HG03039 (cell line): Measurements from ENCODE around the gene SORL1.
"Not testable (repeated sequence)": the region's sequence is repeated elsewhere in the genome, so short reads cannot be mapped to it uniquely, and the experiment has no call there.

ENCODE experiments used
- ATAC-seq: cut with Tn5 transposase; IDR thresholded peaks from one replicate; pipeline ENCODE4 v1.9.1; 2021; ENCODE audit warnings: mild to moderate bottlenecking, moderate library complexity; ENCODE audit not compliant: unreplicated experiment

The SORL1 gene

DNA sequence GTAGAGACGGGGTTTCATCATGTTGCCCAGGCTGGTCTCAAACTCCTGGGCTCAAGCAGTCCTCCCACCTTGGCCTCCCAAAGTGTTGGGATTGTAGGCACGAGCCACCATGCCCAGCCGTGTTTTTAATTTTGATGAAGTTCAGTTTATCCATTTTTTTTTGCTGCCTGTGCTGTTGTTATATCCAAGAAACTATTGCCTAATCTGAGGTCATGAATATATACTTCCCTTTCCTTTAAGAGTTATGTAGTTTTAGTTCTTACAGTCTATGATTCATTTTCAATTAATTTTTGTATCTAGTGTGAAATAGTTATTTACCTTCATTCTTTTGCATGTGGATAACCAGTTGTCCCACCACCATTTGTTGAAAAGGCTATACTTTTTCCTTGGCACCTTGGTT, 50.9 kb downstream of the SORL1 start:
- ATAC-seq = no peak

DNA sequence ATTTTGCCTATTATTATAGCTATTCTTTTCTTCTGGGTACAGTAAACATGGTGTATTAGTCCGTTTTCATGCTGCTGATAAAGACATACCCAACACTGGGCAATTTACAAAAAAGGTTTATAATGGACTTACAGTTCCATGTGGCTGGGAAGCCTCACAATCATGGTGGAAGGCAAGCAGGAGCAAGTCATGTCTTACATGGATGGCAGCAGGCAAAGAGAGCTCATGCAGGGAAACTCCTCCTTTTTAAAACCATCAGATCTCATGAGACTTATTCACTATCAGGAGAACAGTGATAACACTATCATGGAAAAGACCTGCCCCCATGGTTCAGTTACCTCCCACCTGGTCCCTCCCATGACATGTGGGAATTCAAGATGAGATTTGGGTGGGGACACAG, 54.1 kb downstream of the SORL1 start:
- not testable (repeated sequence) for ATAC-seq

DNA sequence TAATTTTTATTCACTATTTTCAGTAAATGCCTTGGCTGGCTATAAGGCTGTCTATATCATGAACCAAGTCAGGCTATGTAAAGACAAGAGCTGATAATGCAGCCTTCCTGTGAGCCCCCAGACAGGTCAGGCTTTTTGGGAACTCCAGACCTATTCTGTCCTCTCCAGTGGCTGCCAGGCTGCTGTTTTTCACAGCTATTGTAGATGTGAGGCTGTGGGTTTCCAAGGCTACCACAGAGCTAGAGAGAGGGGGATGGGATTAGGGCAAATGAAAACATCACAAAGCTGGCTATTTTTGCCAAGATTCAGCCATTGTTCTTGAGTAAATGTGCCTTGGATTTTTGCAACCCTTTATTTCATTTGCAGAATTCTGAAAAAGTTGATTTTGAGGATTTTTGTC, 56.3 kb downstream of the SORL1 start:
- no peak for ATAC-seq

DNA sequence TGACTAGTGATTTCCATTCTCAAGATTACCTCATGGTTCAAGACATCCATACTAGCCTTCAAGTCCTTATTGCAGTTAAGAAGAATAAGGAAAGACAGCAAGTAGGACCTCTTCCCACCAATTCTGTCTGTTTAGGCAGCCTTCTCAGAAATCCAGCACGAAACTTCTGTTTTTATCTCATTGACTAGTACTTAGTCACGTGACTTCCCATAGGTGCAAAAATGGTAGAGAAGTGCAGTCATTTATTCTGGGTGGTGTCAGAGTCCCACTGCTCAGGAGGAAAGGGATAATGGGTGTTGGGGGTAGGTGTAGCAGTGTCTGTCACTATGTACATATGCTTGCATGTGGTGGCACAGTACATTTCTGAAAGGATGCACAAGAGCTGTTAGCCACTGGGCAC, 58.3 kb downstream of the SORL1 start:
- ATAC-seq = no peak

DNA sequence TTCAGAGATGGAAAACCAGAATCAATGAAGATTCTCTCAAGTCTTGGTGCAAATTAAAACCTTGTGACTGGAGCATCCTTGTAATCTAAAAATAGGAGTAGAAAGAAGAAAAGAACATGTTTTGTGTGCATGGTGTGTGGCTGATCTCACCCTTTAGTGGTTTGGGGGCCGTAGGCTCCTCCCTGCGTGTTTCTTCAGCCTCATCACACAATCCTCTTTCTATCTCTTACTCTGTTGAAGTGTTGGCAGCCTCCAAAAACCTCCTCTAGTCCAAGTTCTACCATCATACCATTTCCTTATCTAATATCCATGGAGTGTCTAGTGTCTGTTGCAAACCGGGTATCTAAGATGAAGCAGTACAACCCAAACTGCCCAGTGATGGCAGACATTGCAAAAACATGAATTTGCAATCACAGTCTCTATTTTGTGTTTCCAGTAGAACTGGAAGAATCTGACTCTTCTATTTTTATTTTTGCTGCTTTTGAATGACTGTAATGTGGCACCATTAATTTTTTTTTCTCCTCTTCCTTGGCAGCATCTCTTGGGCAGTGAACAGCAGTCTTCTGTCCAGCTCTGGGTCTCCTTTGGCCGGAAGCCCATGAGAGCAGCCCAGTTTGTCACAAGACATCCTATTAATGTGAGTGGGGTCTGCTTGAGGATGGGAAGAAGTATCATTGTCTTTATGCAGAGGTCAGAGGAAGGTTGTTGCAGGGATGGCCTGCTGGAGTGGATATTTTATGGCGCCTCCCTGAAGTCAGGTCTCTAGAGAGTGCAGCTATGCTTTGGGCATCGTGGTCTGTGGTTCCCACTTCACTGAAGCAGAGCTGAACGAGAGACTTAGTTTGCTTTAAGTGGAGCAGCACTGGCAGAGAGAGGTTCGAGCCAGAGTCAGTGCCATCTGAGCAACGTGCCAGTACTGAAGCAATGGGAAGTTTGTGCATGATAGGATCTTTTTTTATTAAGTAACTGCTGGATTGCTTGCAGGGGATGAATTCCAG, 60.7 kb downstream of the SORL1 start:
- no peak for ATAC-seq

DNA sequence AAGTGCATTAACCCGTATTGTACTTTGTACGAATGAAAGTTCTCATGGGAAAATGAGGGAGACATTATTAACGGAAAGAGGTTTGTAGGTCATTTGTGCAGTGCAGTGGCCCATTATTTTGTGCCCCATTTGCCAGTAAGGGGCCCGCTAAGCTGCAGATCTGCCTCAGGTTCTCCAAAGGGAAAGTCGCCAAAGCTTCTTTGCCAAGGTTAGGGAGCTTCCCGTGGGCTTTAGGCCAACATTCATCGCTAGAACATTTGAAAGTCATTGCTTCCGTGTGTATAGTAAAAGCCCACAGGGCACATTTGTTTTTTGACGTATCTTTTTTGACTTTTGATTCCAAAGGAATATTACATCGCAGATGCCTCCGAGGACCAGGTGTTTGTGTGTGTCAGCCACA, 61.7 kb downstream of the SORL1 start:
- ATAC-seq = no peak

DNA sequence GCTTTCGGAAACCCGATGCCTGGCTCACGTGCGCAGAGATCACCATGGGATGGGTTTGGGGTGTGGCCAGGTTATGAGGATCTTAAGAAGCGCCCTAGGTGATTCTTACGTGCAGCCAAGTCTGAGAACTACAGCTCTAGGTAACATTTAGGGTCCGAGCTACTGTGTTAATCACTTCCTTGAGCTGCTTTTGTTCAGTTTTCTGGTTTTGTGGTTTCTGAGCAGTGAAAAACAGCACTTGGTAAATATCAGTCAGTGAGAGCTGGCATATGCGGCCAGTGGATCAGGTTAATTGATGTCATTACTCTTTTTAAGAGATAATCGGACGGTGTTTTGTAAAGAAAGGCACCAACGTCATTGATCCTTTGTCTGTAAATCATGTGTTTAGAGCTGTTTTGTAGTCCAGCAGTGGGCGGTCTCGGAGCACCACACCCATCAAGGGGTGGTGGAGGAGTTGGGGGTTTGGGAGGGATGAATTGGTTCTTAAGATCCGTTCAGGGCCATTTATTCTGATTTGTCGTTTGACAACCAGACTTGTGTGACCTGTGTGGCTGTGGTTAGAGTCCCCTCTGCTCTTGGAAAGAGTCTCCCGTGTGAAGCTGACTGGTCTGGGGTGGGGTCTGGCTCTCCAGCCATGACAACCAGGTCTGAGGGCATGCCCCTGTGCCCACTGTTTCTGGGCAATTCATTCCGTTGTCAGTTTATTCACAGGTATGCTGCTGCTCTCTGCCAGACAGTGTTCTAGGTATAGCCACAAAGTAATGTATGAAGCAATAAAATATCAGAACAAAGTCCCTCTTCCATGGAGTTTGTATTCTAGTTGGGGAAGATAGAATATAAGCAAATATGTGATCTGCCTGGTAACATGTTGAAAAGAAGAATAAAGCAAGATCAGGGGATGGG, 62.6 kb downstream of the SORL1 start:
- ATAC-seq = no peak

DNA sequence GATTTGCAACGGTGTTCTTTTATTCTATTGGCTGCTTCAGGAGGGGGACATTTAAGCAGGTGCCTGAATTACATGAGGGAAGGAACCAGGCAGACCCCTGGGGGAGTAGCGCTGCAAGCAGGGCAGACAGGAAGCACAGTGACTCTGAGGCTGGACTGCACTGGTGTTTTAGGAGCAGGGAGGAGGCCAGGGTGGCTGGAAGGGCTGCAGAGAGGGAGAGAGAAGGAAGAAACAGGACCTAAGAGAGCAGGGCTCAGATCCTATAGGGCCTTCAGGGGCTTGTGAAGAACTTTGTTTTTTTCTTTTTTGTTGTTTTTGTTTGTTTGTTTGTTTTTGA, 63.2 kb downstream of the SORL1 start:
- ATAC-seq = no peak

DNA sequence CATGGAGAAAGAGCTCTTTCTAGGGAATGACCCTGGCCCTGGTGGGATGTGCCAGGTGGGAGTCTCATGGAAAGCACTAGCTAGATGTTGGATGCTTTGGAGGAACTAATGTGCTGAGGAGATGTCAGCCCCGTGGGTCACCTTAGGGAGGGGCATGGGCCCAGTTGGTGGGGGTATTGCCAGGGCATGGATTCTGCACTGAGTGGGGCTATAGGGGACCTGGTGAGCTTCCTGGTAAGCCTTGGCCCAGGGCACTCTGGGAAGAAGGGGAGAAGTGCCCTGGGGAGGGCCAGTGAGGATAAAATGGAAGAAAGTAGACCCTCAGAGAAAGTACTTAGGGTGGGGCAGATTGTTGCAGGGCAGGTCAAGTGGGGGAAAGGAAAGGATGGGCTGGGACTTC, 65.9 kb downstream of the SORL1 start:
- ATAC-seq = no peak

DNA sequence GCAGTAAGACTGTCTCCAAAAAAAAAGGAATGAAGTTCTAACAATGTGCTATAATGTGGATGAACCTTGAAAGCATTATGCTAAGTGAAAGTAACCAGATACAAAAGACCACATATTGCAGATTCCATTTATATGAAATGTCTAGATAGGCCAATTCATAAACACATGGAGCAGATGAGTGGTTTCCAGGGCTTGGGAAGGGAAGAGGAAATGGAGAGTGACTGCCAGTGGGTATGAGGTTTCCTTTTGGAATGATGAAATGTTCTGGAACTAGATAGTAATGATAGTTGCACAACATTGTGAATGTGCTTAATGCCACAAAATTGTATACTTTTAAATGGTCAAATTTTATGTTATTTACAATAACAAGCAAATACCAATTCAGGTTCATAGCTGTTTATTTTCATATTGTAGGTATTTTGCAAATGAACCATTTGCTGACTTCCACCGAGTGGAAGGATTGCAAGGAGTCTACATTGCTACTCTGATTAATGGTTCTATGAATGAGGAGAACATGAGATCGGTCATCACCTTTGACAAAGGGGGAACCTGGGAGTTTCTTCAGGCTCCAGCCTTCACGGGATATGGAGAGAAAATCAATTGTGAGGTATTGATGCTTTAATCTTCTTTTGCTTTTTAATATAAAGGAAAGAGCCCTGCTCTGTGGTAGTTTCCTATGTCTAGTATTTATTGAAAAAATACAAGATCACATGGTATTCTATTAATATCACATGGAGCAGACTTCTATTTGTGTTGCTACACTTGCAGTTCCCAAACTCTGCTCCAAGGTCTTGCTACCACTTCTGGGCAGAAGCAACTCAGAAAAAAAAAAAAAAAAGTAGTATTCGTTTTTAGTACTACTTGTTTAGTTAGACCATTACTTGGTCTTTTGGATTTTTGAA, 68.4 kb downstream of the SORL1 start:
- ATAC-seq = no peak

DNA sequence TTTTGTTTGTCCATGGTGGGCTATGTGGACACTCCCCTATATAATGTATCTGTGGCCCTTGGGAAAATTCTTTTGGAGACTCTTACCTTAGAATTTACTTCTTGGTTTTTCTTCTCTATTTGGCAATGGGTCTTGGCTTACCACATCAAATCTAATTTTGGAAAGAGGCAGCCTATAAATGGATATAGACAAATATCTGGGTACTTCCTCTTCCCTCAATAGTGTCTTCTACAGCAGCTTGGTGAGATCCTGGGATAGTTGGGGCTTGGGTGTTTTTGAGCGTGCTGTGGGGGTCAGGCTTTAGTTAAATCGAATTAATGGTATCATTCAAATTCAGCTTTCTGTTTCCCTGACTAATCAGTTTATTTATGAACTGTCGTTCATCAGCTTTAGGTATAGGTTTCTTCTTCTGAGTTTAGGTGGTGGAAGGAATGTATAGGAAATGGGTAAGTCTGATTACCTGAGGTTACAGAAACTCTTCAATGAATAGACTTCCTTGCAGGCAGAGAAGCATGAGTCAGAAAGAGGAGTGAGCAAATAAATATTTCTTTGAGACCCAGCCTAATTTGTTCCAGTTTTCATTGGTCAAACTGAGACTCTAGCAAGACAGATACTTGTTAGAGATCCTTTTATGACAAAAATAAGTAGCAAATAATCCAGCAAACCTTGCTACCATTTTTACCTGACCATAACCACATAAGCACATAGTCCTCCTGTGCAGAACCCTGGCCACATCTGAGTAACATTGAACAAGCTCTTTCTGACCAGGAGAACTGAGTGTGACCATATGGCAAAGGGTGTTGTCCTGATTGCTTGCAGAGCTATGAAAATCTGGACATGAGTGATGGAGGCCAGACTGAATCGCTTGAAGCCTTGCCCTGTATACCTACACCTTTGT, 69.3 kb downstream of the SORL1 start:
- no peak for ATAC-seq

DNA sequence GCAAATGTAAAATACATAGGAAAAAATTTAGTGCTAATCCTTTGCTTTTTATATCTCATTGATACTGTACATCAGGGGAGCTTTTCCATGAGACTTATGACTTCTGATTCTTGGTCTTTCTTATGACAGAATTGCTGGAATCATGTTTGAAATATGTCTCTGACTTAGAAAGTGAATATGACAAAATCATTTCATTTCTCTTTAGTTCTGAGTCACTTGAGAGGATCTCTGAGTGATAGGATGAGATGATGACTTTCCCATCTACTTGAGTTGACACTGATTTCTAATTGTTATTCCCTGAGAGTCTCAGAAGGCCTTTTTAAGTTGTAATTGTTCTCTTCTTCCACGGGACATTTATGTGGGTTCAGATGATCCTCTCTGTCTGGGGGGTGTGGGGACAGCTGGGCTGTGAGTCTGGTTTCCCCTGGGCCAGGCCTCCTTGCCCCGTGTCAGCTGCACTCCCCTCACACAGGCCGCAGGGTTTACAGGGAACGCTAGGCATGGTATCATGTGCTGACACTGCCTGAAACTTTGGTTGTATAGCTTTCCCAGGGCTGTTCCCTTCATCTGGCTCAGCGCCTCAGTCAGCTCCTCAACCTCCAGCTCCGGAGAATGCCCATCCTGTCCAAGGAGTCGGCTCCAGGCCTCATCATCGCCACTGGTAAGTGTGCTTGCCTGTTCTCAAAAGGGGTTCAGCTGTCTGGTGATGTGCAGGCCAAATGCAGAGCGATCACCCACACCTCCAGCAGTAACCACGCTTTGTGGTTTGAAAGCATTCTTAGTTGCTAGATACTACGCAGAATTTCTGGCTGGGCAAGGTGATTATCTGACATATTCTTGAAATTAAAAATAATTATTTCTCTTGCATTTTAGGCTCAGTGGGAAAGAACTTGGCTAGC, 70.2 kb downstream of the SORL1 start:
- ATAC-seq = no peak

DNA sequence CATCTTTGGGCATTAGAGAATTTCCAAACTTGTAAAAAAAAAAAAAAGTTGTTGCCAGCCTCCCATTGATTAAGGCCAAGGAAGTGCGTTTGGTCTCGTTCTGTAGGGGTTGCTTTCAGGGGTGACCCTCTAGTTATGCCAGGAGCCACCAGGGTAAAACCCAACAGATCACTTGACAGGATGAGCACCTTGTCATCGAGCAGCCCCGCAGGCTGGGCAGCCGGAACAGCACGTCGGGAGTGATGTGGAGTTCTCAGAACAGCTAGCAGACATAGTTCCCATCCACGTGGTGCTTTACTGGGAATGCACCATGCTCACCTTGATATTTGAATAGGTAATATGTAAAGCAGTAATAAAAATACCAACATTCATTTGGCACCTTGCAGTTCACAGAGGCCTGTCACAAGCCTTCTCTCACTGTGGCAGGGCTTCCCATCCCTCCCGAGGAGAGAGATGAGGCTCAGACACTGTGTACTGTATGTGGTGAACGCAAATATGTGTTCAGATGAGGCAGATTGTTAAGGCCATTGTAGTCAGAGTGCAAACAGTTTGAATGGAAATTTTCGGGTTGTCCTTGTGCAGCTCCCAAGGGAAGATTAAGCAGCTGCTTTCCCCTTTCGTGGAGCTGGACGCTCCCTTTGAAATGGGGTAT, 71.6 kb downstream of the SORL1 start:
- ATAC-seq = no peak

DNA sequence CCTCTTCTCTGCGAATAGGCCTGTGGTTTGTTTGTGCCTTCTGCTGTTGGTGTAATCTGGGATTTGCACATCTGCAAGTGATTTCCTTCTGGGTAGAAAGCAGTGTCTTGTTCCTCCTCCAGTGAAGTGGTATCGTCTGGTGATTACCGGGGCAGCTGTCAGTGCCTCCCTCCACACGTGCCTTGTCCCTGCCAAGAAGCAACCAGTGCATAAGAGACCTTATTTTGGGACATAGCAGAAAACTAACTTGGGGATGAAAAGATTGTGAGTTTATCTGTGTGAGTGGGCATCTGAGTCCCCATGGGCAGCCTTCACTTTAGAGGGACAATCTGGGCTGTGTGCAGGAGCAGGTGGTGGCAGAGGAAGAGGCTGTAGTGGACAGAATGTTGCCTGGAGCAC, 72.1 kb downstream of the SORL1 start:
- no peak for ATAC-seq

DNA sequence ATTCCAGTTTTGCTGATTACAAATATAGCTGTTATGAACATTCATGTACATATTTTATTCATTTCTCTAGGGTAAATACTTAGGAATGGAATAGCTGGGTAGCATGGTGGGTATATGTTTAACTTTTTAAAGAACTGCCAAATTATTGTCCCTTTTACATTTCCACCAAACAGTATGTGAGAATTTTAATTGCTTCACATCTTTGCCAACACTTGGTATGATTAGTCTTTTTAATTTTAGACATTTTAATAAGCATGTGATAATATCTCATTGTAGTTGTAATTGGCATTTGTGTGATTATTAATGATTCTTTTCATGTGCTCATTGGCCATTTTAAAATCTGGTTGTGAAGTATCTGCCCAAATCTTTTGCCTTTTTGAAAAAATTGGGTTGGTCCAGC, 73.3 kb downstream of the SORL1 start:
- ATAC-seq = no peak

DNA sequence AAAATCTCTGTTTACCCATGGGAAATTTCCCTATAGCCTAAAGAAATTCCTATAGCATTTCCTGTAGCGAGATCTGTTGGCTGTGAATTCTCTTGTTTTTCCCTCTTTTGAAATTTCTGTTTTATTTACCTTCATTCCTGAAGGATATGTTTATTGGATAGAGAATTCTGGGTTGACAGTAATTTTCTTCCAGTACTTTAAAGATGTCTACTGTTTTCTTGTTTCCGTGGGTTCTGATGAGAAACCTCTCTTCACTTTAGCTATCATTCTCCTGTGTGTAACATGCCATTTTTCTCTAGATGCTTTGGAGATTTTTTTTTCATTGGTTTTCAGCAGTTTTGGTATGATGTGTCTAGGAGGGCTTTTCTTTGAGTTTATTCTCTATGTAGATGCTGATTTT, 78.1 kb downstream of the SORL1 start:
- ATAC-seq = no peak

DNA sequence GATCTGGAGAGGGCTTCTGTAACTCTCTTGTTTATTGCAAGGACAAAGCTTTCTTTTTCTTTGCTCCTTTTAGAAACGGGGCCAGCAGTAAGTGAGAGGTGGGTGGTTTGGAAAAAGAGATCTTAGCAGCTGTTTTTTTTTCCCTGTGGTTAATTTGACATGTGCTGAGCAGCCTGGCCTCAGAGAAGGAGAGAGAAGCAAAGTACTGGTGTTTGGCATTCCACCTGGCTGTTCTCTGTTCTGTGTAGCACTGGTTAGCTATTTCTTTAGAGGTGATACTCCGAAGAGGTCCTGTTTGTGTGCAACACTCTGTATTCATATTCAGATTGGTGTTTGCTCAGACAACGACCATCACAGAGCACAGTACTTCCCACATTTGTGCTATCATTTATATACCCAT, 81.5 kb downstream of the SORL1 start:
- no peak for ATAC-seq
